Nephron progenitor cell (in vitro differentiated cells): ENCODE results near the gene NAP1L4.
A peak's percentile ranks its signal among the peaks of the same experiment; 100 is the strongest.

ENCODE experiments used
- DNase-seq: peaks from one replicate; pipeline ENCODE4 v3.0.0; 2021
- H3K27ac Mint-ChIP-seq: 2 replicates; pipeline ENCODE4 v1.8.0; 2021; ENCODE audit warnings: mild to moderate bottlenecking, moderate library complexity, mixed read lengths
- H3K27me3 Mint-ChIP-seq: 2 replicates; pipeline ENCODE4 v1.8.0; 2021; ENCODE audit warnings: mild to moderate bottlenecking, low read depth, mixed read lengths; ENCODE audit not compliant: poor library complexity
- H3K36me3 Mint-ChIP-seq: 2 replicates; pipeline ENCODE4 v1.8.0; 2021; ENCODE audit warnings: low read depth, mixed read lengths
- H3K4me1 Mint-ChIP-seq: 2 replicates; pipeline ENCODE4 v1.8.0; 2021; ENCODE audit warnings: mixed read lengths
- H3K4me3 Mint-ChIP-seq: 2 replicates; pipeline ENCODE4 v1.8.0; 2021; ENCODE audit warnings: mild to moderate bottlenecking, moderate library complexity, mixed read lengths
- H3K9me3 Mint-ChIP-seq: 2 replicates; pipeline ENCODE4 v1.8.0; 2021; ENCODE audit warnings: mild to moderate bottlenecking, moderate library complexity, mixed read lengths
- TF ChIP-seq, protein P1 (sequence below): fragments of 200-600 bp; sonication (generic); IDR thresholded peaks from 2 replicates; pipeline ENCODE4 v1.5.0; 2021; ENCODE audit warnings: antibody characterized with exemption

Gene NAP1L4

DNA sequence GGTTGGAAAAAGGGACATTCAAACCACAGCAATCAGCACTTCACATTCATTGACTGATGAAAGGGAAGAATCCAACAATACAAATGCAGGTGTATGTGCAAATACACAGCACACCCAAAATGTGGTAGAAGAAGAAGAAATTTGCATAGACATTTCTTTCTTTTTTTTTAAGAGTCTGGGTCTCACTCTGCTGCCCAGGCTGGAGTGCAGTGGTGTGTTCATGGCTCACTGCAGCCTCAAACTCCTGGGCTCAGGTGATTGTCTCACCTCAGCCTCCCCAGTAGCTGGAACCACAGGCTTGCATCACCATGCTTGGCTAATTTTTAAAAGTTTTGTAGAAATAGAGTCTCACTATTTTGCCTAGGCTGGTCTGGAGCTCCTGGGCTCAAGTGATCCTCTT is 43.2 kb upstream of the NAP1L4 start:
- H3K4me3 Mint-ChIP-seq: no peak overlapping the region
- TF ChIP-seq, protein P1, sequence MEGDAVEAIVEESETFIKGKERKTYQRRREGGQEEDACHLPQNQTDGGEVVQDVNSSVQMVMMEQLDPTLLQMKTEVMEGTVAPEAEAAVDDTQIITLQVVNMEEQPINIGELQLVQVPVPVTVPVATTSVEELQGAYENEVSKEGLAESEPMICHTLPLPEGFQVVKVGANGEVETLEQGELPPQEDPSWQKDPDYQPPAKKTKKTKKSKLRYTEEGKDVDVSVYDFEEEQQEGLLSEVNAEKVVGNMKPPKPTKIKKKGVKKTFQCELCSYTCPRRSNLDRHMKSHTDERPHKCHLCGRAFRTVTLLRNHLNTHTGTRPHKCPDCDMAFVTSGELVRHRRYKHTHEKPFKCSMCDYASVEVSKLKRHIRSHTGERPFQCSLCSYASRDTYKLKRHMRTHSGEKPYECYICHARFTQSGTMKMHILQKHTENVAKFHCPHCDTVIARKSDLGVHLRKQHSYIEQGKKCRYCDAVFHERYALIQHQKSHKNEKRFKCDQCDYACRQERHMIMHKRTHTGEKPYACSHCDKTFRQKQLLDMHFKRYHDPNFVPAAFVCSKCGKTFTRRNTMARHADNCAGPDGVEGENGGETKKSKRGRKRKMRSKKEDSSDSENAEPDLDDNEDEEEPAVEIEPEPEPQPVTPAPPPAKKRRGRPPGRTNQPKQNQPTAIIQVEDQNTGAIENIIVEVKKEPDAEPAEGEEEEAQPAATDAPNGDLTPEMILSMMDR: no peak
- no peaks in the 10 kb centered on the region for H3K9me3 Mint-ChIP-seq
- no peak for DNase-seq
- peaks cover 40% of the 10 kb centered on the region for H3K36me3 Mint-ChIP-seq
- H3K4me1 Mint-ChIP-seq: no peaks in the 10 kb centered on the region
- H3K27me3 Mint-ChIP-seq: no peaks in the 10 kb centered on the region
- no peak overlapping the region for H3K27ac Mint-ChIP-seq

DNA sequence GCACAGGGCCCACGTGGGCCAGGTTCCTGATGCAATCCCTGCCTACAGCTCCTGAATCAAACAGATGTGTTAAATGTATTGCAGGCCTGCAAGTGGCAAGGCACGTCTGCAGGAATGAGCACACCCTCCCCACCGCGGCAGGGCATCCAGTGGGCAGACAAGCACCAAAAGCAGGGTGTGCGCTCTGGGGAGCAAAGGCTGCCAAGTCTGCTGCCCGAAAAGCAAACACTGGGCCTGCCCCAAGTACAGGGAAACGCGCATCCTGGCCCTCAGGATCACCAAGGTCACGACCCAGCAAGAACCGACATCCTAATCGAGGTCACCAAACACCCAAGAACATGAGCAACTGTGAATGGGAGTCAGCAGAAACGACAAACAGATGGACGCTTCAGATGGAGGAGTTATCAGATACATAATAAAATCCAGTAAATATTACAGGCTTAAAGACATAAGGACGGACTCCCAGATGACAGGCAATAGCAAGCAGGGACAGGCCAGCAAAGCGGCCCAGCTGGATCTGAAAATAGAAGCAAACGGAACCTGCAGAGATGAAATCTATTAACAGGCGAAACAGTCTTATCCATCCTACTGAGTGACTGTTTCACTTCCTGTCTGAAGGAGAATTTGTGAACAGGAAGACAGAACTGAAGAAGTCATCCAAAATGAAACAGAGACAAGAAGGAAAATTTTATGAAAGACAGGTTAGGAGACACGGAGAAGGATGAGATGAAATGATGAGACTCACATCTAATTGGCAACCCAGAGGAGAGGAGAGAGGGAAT is 38.4 kb upstream of the NAP1L4 start:
- no peak for DNase-seq
- Mint-ChIP-seq H3K27ac (no peak overlapping the region), H3K27me3 (no peaks in the 10 kb centered on the region), H3K4me3 (no peak overlapping the region), H3K4me1 (no peaks in the 10 kb centered on the region), H3K36me3 (peaks cover 45% of the 10 kb centered on the region), H3K9me3 (no peaks in the 10 kb centered on the region)
- TF ChIP-seq, protein P1: no peak

DNA sequence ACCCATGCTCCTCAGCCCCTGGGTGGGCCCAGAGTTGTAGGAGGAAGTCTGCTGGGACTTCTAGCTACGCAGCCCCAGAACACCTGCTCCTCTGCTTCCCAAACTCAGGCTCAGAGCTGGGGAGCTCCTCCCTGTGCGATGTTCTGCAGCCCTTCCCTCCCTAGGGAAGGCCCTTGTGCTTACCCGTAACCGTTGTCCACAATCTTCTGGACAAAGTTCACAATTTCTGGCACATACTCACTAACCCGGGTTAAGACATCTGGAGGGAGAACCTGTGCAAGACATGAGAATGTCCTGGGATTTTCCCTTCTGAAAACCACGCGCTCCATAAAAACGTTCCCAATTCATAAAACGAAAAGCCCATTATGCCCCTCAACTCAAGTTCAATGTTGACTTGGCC is 36.7 kb upstream of the NAP1L4 start:
- TF ChIP-seq, protein P1: no peak
- peaks cover 45% of the 10 kb centered on the region for H3K36me3 Mint-ChIP-seq

DNA sequence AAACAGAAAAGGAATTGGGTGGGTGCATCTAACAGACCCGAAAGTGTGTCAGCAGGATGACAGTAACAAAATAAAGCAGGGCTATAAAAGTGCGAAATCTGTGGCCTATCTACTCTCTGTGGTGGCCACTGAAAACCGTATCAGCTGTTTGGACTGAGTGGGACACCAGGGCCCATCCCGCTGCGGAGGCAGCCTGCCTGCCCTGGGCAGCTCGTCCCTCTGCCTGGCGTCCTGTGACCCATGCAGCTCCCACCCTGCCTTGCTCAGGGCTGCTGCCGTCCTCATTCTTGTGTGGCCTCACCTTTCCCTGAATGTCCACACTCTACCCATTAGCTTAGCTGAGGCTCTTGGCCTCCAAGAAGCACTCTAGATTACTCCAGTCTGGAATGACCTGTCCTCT is 34.7 kb upstream of the NAP1L4 start:
- no peak for DNase-seq
- Mint-ChIP-seq H3K27me3 (no peaks in the 10 kb centered on the region), H3K4me3 (no peak overlapping the region), H3K9me3 (no peaks in the 10 kb centered on the region), H3K4me1 (peaks cover 11% of the 10 kb centered on the region), H3K36me3 (peaks cover 37% of the 10 kb centered on the region), H3K27ac (peak overlapping the region; percentile 58)
- TF ChIP-seq, protein P1: no peak

More for the DNA sequence above, 36.7 kb upstream of the NAP1L4 start:
- Mint-ChIP-seq H3K4me1 (no peaks in the 10 kb centered on the region), H3K27me3 (no peaks in the 10 kb centered on the region), H3K27ac (no peak overlapping the region), H3K9me3 (no peaks in the 10 kb centered on the region), H3K4me3 (no peak overlapping the region)
- DNase-seq: no peak

DNA sequence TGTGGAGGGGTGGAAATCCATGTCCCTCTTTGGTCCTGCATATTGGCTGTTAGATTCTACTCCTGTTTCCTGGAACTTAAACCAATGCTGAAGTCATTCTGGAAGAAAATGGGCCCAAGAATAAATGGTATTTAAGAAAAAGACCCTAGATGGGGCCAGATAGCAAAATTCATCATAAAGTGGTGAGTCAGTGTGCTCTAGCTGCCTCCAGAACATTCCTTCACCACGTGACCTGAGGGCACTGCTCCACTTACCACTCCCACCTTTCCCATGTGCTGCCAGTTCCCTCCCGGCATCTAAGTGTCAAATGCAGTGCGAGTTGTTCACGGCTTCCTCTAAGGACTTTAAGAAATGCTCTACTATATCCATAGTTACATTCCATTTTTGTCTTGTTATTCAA is 30.9 kb upstream of the NAP1L4 start:
- Mint-ChIP-seq H3K27ac (peak overlapping the region; percentile 34), H3K36me3 (peaks cover 12% of the 10 kb centered on the region), H3K9me3 (no peaks in the 10 kb centered on the region), H3K27me3 (no peaks in the 10 kb centered on the region), H3K4me3 (no peak overlapping the region), H3K4me1 (peaks cover 11% of the 10 kb centered on the region)
- TF ChIP-seq, protein P1: no peak
- DNase-seq: no peak

DNA sequence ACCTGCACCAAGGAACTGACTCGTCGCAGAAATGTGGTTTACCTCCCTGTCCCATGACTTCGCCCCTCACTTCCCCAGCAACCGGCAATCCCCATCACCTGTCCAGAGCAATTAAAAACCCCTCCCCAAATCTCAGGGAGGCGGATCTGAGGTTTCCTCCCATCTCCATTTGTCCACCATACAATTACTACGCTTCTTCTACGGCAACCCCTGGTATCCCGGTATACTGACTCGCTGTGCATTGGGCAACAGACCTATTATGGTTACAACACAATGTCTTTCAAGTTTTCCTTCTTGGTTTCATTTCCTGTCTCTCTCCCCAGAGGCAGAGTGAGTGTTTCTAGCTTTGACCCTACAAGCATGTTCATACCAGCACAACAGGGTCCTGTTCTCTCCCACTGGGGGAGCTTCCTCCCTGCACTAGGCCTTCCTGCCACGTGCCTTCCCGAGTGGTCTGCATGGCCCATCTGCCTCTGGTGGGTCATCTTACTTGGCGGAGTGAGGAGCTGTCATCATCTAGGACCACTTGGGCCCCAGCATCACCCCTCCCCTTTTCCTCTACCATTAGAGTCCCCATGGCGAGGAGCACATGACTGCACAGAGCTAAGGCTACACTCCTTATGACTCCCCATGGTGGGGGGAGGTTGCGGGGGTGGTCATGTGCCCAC is 30.3 kb upstream of the NAP1L4 start:
- H3K4me1 Mint-ChIP-seq: peaks cover 11% of the 10 kb centered on the region
- H3K27ac Mint-ChIP-seq: peak overlapping the region; percentile 34
- no peak overlapping the region for H3K4me3 Mint-ChIP-seq
- no peak for DNase-seq
- H3K9me3 Mint-ChIP-seq: no peaks in the 10 kb centered on the region
- H3K36me3 Mint-ChIP-seq: peaks cover 13% of the 10 kb centered on the region
- TF ChIP-seq, protein P1: no peak
- H3K27me3 Mint-ChIP-seq: no peaks in the 10 kb centered on the region
